HEK293 (cell line): ENCODE results near the gene ALDH7A1.

Experiments used
- SP7 ChIP-seq: fragments of 450-650 bp; formaldehyde crosslinking; IDR thresholded peaks from 2 replicates; pipeline ENCODE4 v1.5.1; 2016; ENCODE audit warnings: missing biosample characterization, missing genetic modification characterization
- ZNF654 ChIP-seq: fragments of 450-650 bp; formaldehyde crosslinking; IDR thresholded peaks from 2 replicates; pipeline ENCODE4 v1.5.1; 2016; ENCODE audit warnings: low read depth, missing biosample characterization, missing genetic modification characterization
- TF ChIP-seq, protein P1 (sequence below): fragments of 450-650 bp; formaldehyde crosslinking; IDR thresholded peaks from 2 replicates; pipeline ENCODE4 v1.5.1; 2016; ENCODE audit warnings: missing biosample characterization, missing genetic modification characterization

- TF ChIP-seq SP7, result no peak
- TF ChIP-seq, protein P1, sequence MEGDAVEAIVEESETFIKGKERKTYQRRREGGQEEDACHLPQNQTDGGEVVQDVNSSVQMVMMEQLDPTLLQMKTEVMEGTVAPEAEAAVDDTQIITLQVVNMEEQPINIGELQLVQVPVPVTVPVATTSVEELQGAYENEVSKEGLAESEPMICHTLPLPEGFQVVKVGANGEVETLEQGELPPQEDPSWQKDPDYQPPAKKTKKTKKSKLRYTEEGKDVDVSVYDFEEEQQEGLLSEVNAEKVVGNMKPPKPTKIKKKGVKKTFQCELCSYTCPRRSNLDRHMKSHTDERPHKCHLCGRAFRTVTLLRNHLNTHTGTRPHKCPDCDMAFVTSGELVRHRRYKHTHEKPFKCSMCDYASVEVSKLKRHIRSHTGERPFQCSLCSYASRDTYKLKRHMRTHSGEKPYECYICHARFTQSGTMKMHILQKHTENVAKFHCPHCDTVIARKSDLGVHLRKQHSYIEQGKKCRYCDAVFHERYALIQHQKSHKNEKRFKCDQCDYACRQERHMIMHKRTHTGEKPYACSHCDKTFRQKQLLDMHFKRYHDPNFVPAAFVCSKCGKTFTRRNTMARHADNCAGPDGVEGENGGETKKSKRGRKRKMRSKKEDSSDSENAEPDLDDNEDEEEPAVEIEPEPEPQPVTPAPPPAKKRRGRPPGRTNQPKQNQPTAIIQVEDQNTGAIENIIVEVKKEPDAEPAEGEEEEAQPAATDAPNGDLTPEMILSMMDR (tag by site-specific recombination), result no peak
- TF ChIP-seq ZNF654, result no peak
Observed at GRCh38 chr5:126543660-126544059, 51.4 kb downstream of the ALDH7A1 start.
